HG03159 (cell line): Measurements from ENCODE around the gene CACUL1.
"Not testable (repeated sequence)": the region's sequence is repeated elsewhere in the genome, so short reads cannot be mapped to it uniquely, and the experiment has no call there.

Experiments used
- ATAC-seq: cut with Tn5 transposase; IDR thresholded peaks from one replicate; pipeline ENCODE4 v1.9.1; 2021; ENCODE audit warnings: mild to moderate bottlenecking, moderate library complexity; ENCODE audit not compliant: unreplicated experiment

Gene CACUL1

GRCh38 chr10:118692872-118693271, 61.9 kb downstream of the CACUL1 start:
- ATAC-seq = no peak

DNA sequence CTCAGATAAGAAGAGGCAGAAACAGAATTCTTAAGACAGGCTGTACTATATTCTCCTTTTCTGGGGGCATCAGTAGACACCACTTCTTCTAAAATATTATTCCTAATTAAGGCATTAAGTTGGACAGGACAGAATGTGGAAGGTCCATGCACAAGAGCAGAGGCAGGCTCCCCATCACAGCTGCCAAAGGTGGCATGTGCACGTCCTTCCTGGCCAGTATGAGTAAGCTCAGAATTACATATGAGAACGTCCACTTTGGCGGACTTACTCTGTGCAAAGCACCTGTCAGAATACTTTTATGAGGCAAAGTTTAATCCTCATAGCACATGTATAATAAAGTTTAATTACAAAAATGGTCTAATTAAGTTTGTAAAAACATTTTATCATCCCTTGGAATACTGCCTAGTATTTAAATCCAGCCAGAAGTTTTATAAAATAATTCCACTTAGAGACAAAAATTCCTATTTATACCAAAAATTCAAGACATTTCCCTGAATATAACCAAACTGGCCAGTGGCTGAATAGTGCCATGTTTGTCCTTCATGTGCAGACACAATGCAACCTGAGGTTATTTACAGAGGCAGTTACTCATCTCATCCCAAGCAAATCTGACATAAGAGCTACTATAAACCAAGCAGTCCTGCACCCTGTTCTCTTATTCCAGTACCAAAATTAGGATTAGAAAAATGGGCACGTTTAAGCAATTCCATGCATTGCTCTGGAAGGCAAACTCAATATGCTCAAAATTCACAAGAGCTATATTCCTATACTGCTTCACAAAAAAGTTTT, 65.5 kb downstream of the CACUL1 start:
- no peak for ATAC-seq

DNA sequence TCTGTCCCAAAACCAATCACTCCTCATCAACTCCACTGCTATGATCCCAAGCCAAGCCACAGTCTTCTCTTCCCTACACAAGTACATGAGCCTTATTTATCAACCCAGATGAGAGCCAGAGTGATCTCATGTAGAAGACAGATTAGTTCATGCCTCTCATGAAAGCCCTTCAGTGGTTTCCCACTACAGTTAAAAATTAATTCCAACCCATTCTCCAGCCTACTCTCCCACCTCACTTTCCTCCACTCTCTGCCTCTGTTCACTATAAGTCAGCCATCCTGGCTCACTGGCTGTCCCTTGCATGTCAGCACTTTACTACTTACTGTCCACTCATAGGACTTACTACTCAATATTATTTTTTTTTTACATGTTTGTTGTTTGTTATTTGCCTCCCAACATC, 67.3 kb downstream of the CACUL1 start:
- no peak for ATAC-seq

DNA sequence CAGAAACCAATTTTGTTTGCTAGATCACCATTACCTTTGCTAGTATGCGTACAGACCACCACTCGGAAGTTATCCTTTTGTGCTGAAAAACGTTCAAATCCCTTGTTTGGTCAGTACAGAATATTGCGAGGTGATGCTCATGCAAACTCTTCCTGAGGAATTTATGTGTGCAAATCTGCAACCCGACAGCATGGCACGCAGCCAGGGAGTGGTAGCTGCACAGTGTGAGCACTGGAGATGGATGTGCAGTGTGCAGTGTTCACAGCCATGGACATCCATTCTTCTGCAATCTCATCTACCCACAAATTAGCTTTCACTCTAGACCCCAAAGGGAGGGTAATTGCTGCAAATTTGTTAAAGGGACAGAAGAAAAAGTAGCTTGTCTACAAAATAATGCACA, 72.2 kb downstream of the CACUL1 start:
- no peak for ATAC-seq

DNA sequence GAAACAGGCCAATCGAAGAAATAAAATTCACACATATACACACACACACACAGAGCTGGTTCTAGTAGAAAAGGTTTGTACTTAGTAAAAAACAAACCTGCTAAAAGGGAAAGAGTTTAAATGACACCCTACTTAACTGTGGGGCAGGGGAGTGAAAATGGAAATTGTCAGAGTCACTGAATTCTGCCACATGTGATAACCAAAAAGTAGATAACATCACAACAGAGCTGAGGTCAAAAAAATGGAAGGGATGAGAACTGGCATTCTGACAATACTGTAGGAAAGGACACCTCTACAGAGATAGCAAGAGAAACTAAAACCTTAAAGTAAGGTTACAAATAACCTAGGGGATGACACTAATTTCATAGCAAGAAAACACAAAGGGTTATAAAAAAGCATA, 74.6 kb downstream of the CACUL1 start:
- ATAC-seq = no peak

DNA sequence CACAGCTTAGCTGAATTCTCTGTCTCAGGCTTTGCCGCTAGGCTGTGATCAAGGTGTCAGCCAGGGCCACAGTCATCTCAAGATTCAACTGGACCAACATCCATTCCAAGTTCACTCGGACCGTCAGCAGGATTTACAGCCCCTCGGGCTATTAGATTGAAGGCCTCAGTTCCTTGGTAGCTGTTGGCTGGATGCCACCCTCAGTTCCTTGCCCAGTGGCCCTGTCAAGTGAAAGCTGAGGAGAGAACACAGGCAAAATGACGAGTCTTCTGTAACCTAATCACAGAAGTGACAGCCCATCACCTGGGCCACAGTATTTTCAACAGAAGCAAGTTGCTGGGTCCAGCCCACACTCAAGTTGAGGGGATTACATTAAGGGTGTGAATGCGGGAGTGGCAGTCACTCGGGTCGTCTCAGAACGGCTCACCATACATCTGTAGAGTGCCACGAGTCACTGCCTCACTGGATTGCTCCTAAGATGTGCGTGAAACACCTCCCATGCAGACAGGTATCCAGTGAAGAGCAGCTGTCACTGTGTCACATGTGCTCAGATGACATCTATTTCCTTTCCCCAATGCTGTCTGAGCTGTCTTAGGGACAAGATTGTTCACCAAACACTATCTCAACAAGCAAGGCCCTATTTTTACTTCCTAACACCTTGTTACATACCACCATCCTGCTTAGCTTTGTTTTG, 80.4 kb downstream of the CACUL1 start:
- no peak for ATAC-seq

DNA sequence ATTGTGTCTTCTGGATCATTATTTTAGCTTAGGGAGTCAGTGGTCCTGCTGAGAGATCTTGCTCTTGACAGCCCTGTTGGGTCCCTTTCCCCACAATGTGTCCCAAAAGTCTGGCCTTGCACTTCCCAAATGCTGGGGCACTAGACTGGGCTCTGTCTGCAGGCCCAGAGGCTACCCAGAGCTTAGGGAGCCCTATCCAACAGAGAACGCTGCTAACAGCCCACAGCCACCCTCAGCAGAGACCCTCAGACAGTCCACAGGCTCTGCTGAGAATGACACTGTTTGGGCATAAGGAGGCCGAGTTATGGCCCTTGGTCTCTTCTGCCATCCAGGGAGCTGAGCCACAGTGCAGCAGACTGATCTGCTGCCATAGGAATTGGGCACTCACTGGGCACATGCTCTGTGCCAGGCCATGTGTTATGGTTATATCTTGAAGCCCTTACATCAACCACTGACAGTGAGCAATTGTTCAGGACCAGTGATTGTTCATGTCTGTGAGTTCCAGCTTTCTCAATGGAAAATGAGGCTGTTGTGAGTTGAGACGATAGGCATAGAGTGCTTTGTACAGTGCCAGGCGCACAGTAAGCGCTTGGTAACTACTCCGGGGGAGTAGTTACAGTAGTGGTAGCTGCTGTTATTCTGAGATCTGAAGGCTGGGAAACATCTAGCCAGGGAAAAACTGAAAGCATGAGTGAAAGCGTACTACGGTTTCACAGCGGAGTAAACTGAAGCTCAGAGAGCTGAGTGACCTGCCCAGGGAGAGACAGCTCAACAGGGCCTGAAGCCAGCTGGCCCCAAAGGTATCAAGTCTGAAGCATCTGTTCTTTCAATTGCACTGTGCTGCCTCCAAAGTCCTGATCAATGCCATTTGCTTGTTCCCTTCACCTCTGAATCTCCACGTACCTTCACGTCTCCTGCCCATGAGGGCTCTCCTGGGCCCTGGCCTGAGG, 81.7 kb downstream of the CACUL1 start:
- no peak for ATAC-seq

DNA sequence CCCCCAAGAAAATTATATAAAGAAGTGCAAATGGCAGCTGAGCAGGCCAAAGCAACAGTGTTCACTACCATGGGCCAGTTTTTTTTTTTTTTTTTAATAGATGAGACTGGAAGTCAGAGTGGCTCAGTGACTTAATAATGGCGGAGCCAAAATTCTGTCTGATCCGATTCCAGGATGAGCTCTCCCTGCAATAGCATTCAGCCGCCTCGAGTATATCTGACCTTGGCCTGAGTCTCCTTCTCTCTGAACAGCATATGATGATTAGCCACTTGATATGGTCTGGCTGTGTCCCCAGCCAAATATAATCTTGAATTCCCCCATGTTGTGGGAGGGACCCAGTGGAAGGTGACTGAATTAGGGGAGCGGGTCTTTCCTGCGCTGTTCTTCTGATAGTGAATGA, 82.6 kb downstream of the CACUL1 start:
- no peak for ATAC-seq

- not testable (repeated sequence) for ATAC-seq
Measured at GRCh38 chr10:118671221-118671620, 83.5 kb downstream of the CACUL1 start.

DNA sequence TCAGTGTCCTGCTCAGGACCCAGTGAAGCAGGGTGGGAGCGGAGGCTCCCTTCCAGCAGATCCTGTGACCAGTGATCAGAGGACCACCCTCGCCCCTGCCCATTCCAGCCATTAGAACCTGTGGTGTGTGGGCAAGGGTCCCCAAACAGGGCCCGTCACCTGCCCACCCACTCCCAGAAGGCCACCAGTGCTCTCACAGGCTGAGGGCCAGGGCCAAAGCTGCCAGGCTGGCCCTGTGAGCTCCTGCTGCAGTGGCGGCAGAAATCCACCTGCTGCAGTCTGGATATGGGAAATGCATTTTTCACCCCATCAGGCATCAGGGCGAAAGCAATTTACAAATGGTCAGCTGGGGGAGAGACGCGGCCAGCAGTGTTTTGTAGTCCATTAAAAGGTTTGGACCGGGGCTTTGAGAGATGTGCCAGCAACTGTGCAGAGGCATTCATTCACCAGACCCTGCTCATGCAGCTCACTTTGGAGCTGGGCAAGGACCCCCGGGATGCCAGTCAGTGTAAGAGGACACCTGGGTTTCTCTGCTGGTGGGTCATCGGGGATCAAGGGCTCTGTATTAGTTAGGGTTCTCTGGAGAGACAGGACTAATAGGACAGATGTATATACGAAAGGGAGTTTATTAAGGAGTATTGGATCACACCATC, 84.2 kb downstream of the CACUL1 start:
- no peak for ATAC-seq

- ATAC-seq = no peak
Measured at GRCh38 chr10:118669835-118670234, 84.9 kb downstream of the CACUL1 start.

GRCh38 chr10:118669020-118669791, 85.6 kb downstream of the CACUL1 start:
- ATAC-seq = peak; percentile 61

DNA sequence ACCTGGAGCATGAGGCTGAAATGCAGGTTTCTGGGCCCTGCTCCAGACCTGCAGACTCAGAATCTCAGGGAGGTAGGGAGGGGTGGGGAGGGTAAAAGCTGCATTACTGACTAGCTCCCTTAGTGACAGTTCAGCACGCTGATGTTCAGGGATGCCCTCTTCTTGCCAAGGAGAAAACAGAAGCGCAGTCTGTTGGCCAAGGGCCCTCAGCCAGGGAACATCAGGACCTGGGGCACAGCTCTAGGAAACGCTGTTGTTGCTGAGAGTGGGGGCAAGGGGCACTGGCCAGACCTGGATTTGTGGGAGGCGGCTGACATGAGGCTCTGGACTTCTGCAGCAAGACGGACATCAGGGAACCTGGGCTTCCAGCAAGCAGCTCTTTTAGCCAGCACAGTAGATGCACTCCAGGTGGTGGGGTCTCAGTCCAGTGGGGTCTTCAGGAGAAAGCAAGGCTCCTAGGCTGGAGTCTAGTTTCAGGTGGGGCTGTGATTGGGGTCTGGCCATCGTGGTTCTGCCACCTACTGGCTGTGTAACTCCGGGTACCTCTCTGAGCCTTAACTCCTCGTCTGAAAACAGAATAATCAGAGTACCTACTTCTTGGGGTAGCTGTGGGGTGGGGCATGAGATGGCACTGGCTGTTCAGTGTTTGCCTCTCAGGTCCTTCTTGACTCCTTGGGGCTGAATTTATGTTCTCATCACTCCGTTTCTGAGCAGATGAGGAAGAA, 86.4 kb downstream of the CACUL1 start:
- ATAC-seq = no peak

DNA sequence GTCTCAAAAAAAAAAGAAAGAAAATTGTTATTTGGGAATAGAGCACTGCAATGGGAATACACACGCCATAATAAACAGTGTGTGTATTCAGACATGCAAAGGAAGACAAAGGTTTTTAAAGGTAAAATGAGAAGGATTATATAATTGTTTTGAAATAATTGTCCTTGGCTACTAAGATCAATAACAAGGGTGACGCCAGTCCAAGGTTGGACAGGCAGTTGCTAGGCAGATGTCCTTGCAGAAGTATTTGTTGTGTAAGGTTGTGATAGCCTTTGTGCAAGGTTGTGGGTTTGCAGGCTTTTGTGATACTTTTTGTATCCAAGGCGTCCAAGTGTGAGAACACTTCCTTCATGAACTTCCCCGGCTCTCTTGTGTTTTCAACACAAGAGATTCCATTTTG, 87.0 kb downstream of the CACUL1 start:
- ATAC-seq = no peak

DNA sequence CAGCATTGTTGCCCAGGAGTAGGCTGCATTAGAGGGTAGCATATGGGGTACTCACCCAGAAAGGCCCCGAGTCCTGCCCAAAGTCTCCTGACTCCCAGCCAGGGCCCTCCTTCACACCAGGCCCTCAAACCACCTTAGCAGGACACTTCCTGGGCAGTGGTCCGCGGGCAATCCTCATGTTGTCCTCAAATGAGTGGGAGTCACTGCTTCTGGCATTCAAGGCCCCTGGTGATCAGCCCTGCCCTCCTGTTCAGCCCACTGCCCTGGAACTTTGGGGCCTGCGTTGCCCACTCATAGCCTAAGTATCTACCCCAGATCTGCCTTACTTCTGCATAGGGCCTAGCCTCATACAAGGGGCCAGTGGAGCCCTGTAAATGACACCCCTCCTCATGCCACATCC, 88.4 kb downstream of the CACUL1 start:
- no peak for ATAC-seq

GRCh38 chr10:118664321-118664720, 90.4 kb downstream of the CACUL1 start:
- ATAC-seq = no peak

- ATAC-seq = no peak
Measured at GRCh38 chr10:118663176-118663575, 91.6 kb downstream of the CACUL1 start.

GRCh38 chr10:118662228-118663035, 92.3 kb downstream of the CACUL1 start:
- ATAC-seq = no peak

GRCh38 chr10:118658762-118659161, 96.0 kb downstream of the CACUL1 start:
- no peak for ATAC-seq
